HepG2 (cell line): ENCODE results near the gene FBP1. TPM values are rescaled to one million over a fixed set of nuclear protein-coding genes. Genes with fewer than 3 reads are reported as not detected.

Experiments used
- BRCA1 ChIP-seq: sonication (generic); formaldehyde crosslinking; IDR thresholded peaks from 2 replicates; pipeline ENCODE4 v1.4.0; 2020; ENCODE audit warnings: missing genetic modification reagents
- CC2D1A ChIP-seq: sonication (generic); formaldehyde crosslinking; IDR thresholded peaks from 2 replicates; pipeline ENCODE4 v1.8.1; 2023; ENCODE audit warnings: mild to moderate bottlenecking, missing genetic modification reagents
- CEBPG ChIP-seq: IDR thresholded peaks from 2 replicates; pipeline ENCODE4 v1.6.1; 2016
- EZH2 ChIP-seq: conservative IDR thresholded peaks from 2 replicates; pipeline ENCODE4 v1.6.1; 2012; ENCODE audit warnings: mild to moderate bottlenecking, low read depth, low read length, moderate library complexity
- GATAD2A ChIP-seq: IDR thresholded peaks from 2 replicates; pipeline ENCODE4 v1.6.1; 2016
- HCFC1 ChIP-seq: fragments of 150-350 bp; IDR thresholded peaks from 2 replicates; pipeline ENCODE4 v1.6.1; 2014; ENCODE audit warnings: low read depth, low read length
- HNRNPK ChIP-seq: fragments of 200-400 bp; formaldehyde crosslinking; IDR thresholded peaks from 2 replicates; pipeline ENCODE4 v1.6.1; 2018; ENCODE audit warnings: low read length, low read depth, moderate library complexity, mild to moderate bottlenecking; ENCODE audit not compliant: poor library complexity, severe bottlenecking
- KAT2B ChIP-seq: fragments of 150-350 bp; IDR thresholded peaks from 2 replicates; pipeline ENCODE4 v1.6.1; 2014; ENCODE audit warnings: low read depth, low read length, borderline replicate concordance
- KDM1A ChIP-seq: IDR thresholded peaks from 2 replicates; pipeline ENCODE4 v1.6.1; 2016; ENCODE audit warnings: missing compliant biosample characterization
- MZF1 ChIP-seq: sonication (generic); formaldehyde crosslinking; IDR thresholded peaks from 2 replicates; pipeline ENCODE4 v1.8.1; 2023; ENCODE audit warnings: mild to moderate bottlenecking, missing genetic modification reagents, borderline replicate concordance
- RAD51 ChIP-seq: fragments of 450-650 bp; IDR thresholded peaks from 2 replicates; pipeline ENCODE4 v1.6.1; 2016; ENCODE audit warnings: borderline replicate concordance
- RARA ChIP-seq: IDR thresholded peaks from 2 replicates; pipeline ENCODE4 v1.6.1; 2016; ENCODE audit warnings: missing genetic modification reagents, missing compliant biosample characterization
- SAFB2 ChIP-seq: sonication (generic); formaldehyde crosslinking; IDR thresholded peaks from 2 replicates; pipeline ENCODE4 v1.5.1; 2020; ENCODE audit warnings: missing genetic modification reagents, low read depth, mild to moderate bottlenecking, borderline replicate concordance
- TGIF2 ChIP-seq: IDR thresholded peaks from 2 replicates; pipeline ENCODE4 v1.6.1; 2016; ENCODE audit warnings: control low read depth, missing compliant biosample characterization
- ZKSCAN1 ChIP-seq: fragments of 150-350 bp; IDR thresholded peaks from 2 replicates; pipeline ENCODE4 v1.6.1; 2014; ENCODE audit warnings: low read length
- ZMYM4 ChIP-seq: sonication (generic); formaldehyde crosslinking; IDR thresholded peaks from 2 replicates; pipeline ENCODE4 v1.8.1; 2023; ENCODE audit warnings: mild to moderate bottlenecking, missing genetic modification reagents
- ZNF180 ChIP-seq: sonication (generic); formaldehyde crosslinking; IDR thresholded peaks from 2 replicates; pipeline ENCODE4 v1.4.0; 2020; ENCODE audit warnings: low read depth, missing genetic modification reagents, borderline replicate concordance
- ZNF44 ChIP-seq: sonication (generic); formaldehyde crosslinking; IDR thresholded peaks from 2 replicates; pipeline ENCODE4 v1.5.1; 2020; ENCODE audit warnings: mild to moderate bottlenecking, missing genetic modification reagents
- ZNF562 ChIP-seq: sonication (generic); formaldehyde crosslinking; IDR thresholded peaks from 2 replicates; pipeline ENCODE4 v1.8.0; 2022; ENCODE audit warnings: missing genetic modification reagents, borderline replicate concordance
- ZNF644 ChIP-seq: IDR thresholded peaks from 2 replicates; pipeline ENCODE4 v1.6.1; 2016; ENCODE audit warnings: low read depth
- polyA plus RNA-seq, 8 experiments: library from polyadenylated mRNA; depleted of rRNA in 3 of 8; stranded (reverse) in 7 of 8; unstranded in 1 of 8; fragments of >200 nt; fragmentation: Illumina TruSeq in 4 of 8; extraction: Trizol in 4 of 8; gene quantifications; 2 replicates each; pipeline versions ENCODE4 v1.2.1 to v1.2.3, GENCODE V29; 2011 to 2016; ENCODE audit warnings: low read depth in 4 of 8, missing spikeins in 1 of 8, mixed read lengths in 1 of 8; ENCODE audit not compliant: insufficient read depth in 1 of 8
- total RNA-seq, 5 experiments: library from RNA; depleted of rRNA; stranded (reverse); fragments of >200 nt; fragmentation: Illumina TruSeq; extraction: Trizol; gene quantifications; 2 replicates each; pipeline ENCODE4 v1.2.3, GENCODE V29; 2016; ENCODE audit warnings: low read depth in 1 of 5
- TF ChIP-seq, protein P1 (sequence below): sonication (generic); formaldehyde crosslinking; IDR thresholded peaks from 2 replicates; pipeline ENCODE4 v1.4.0; 2020; ENCODE audit warnings: missing genetic modification reagents, borderline replicate concordance
- TF ChIP-seq, protein P2 (sequence below), 2 experiments: sonication (generic) in 1 of 2; formaldehyde crosslinking in 1 of 2; IDR thresholded peaks; 2 replicates each; pipeline versions ENCODE4 v1.4.0 to v1.6.1; 2018 to 2020; ENCODE audit warnings: missing genetic modification reagents in 2 of 2, borderline replicate concordance in 1 of 2, low read depth in 1 of 2, mild to moderate bottlenecking in 1 of 2, missing biosample characterization in 1 of 2
- TF ChIP-seq, protein P3 (sequence below): sonication (generic); formaldehyde crosslinking; IDR thresholded peaks from 2 replicates; pipeline ENCODE4 v1.9.0; 2021; ENCODE audit warnings: missing genetic modification reagents, borderline replicate concordance
- TF ChIP-seq, protein P4 (sequence below): sonication (generic); formaldehyde crosslinking; IDR thresholded peaks from 2 replicates; pipeline ENCODE4 v1.4.0; 2020; ENCODE audit warnings: low read depth, missing genetic modification reagents

The FBP1 gene
- total and polyA plus RNA-seq, 2 of the 13 experiments (the other 11 are each of a cell fraction or from before 2014, with no cell fraction given) = 0.29 to 0.53 TPM

DNA sequence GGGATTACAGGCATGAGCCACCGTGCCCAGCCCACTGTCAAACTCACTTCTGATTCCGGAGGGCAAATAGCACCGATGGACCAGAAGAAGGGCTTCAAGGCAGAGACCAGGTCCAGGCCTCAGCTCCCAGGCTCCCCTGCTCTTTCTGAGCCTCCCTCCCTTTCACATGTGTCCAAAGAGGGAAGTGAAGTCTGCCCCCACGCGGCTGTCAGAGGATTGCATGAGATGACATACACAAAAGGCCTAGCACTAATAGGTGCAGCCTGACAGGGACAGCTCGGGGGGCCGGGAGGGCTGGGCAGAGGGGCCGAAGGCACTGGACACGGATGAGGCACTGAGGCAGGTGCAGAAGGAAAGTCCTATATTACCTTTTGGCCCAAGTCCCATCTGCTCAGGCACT lies 16.1 kb downstream of the FBP1 start (continued):
- TF ChIP-seq ZNF180 (CRISPR knock-in tag) = no peak
- TF ChIP-seq, protein P1, sequence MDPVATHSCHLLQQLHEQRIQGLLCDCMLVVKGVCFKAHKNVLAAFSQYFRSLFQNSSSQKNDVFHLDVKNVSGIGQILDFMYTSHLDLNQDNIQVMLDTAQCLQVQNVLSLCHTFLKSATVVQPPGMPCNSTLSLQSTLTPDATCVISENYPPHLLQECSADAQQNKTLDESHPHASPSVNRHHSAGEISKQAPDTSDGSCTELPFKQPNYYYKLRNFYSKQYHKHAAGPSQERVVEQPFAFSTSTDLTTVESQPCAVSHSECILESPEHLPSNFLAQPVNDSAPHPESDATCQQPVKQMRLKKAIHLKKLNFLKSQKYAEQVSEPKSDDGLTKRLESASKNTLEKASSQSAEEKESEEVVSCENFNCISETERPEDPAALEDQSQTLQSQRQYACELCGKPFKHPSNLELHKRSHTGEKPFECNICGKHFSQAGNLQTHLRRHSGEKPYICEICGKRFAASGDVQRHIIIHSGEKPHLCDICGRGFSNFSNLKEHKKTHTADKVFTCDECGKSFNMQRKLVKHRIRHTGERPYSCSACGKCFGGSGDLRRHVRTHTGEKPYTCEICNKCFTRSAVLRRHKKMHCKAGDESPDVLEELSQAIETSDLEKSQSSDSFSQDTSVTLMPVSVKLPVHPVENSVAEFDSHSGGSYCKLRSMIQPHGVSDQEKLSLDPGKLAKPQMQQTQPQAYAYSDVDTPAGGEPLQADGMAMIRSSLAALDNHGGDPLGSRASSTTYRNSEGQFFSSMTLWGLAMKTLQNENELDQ (CRISPR knock-in tag) = no peak
- no peak for TF ChIP-seq BRCA1 (CRISPR knock-in tag)
- no peak for TF ChIP-seq ZNF562
- TF ChIP-seq RAD51 = no peak
- peak; percentile 63 for TF ChIP-seq GATAD2A (CRISPR knock-in tag)
- no peak for TF ChIP-seq HNRNPK
- TF ChIP-seq, protein P2, sequence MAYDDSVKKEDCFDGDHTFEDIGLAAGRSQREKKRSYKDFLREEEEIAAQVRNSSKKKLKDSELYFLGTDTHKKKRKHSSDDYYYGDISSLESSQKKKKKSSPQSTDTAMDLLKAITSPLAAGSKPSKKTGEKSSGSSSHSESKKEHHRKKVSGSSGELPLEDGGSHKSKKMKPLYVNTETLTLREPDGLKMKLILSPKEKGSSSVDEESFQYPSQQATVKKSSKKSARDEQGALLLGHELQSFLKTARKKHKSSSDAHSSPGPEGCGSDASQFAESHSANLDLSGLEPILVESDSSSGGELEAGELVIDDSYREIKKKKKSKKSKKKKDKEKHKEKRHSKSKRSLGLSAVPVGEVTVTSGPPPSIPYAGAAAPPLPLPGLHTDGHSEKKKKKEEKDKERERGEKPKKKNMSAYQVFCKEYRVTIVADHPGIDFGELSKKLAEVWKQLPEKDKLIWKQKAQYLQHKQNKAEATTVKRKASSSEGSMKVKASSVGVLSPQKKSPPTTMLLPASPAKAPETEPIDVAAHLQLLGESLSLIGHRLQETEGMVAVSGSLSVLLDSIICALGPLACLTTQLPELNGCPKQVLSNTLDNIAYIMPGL (CRISPR knock-in tag; IDR thresholded peaks at IDR 0.05; ENCODE audit: borderline replicate concordance in 1 of 2, low read depth in 1 of 2) = peak; percentile 80 to 82; a peak in 3 of 4 replicates
- peak; percentile 12; the same call in 1 of the 2 replicates for TF ChIP-seq RARA (CRISPR knock-in tag)
- peak; percentile 26; the same call in 1 of the 2 replicates for TF ChIP-seq TGIF2 (CRISPR knock-in tag)
- TF ChIP-seq KAT2B = no peak
- TF ChIP-seq CEBPG (CRISPR knock-in tag) = peak; percentile 55
- no peak for TF ChIP-seq HCFC1
- TF ChIP-seq, protein P3, sequence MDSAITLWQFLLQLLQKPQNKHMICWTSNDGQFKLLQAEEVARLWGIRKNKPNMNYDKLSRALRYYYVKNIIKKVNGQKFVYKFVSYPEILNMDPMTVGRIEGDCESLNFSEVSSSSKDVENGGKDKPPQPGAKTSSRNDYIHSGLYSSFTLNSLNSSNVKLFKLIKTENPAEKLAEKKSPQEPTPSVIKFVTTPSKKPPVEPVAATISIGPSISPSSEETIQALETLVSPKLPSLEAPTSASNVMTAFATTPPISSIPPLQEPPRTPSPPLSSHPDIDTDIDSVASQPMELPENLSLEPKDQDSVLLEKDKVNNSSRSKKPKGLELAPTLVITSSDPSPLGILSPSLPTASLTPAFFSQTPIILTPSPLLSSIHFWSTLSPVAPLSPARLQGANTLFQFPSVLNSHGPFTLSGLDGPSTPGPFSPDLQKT (CRISPR knock-in tag) = no peak
- TF ChIP-seq ZKSCAN1 = no peak
- no peak for TF ChIP-seq KDM1A
- TF ChIP-seq ZNF644 (CRISPR knock-in tag) = no peak
- TF ChIP-seq ZMYM4 (CRISPR knock-in tag) = peak; percentile 74; the same call in 1 of the 2 replicates
- no peak for TF ChIP-seq EZH2
- TF ChIP-seq SAFB2 (CRISPR knock-in tag) = no peak
- no peak for TF ChIP-seq CC2D1A (CRISPR knock-in tag)
- no peak for TF ChIP-seq MZF1 (CRISPR knock-in tag)
- TF ChIP-seq, protein P4, sequence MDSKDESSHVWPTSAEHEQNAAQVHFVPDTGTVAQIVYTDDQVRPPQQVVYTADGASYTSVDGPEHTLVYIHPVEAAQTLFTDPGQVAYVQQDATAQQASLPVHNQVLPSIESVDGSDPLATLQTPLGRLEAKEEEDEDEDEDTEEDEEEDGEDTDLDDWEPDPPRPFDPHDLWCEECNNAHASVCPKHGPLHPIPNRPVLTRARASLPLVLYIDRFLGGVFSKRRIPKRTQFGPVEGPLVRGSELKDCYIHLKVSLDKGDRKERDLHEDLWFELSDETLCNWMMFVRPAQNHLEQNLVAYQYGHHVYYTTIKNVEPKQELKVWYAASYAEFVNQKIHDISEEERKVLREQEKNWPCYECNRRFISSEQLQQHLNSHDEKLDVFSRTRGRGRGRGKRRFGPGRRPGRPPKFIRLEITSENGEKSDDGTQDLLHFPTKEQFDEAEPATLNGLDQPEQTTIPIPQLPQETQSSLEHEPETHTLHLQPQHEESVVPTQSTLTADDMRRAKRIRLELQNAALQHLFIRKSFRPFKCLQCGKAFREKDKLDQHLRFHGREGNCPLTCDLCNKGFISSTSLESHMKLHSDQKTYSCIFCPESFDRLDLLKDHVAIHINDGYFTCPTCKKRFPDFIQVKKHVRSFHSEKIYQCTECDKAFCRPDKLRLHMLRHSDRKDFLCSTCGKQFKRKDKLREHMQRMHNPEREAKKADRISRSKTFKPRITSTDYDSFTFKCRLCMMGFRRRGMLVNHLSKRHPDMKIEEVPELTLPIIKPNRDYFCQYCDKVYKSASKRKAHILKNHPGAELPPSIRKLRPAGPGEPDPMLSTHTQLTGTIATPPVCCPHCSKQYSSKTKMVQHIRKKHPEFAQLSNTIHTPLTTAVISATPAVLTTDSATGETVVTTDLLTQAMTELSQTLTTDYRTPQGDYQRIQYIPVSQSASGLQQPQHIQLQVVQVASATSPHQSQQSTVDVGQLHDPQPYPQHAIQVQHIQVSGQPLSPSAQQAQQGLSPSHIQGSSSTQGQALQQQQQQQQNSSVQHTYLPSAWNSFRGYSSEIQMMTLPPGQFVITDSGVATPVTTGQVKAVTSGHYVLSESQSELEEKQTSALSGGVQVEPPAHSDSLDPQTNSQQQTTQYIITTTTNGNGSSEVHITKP (CRISPR knock-in tag) = no peak
- 0 out of 2 replicates have a peak, but pooled peaks have one; percentile 44 for TF ChIP-seq ZNF44 (CRISPR knock-in tag)
